ENCODE measurements around the gene TMEM126A.
"Not testable (repeated sequence)": the region's sequence is repeated elsewhere in the genome, so short reads cannot be mapped to it uniquely, and the experiment has no call there.

TMEM126A gene

DNA sequence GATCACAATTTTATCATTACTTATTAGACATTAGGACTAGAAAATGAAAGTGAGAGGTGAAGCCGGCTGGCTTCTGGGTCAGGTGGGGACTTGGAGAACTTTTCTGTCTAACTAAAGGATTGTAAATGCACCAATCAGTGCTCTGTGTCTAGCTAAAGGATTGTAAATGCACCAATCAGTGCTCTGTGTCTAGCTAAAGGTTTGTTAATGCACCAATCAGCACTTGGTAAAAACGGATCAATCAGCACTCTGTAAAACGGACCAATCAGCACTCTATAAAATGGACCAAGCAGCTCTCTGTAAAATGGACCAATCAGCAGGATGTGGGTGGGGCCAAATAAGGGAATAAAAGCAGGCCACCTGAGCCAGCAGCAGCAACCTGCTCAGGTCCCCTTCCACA lies 41.5 kb upstream of the TMEM126A start:
- H2AK5ac ChIP-seq (ENCODE audit: low read length, severe bottlenecking); H3K9ac ChIP-seq (ENCODE audit: low read length); H3K36me3 ChIP-seq (ENCODE audit: control insufficient read depth in 1 of 2, insufficient read depth in 2 of 2, low read depth in 1 of 2, low read length in 2 of 2); H3K14ac ChIP-seq (ENCODE audit: low read length in 2 of 2); H3K18ac ChIP-seq (ENCODE audit: low read depth in 1 of 2, low read length in 2 of 2); H4K91ac ChIP-seq (ENCODE audit: low read length); H3K4ac ChIP-seq (ENCODE audit: low read depth in 1 of 2, low read length in 2 of 2); H3K27ac ChIP-seq (ENCODE audit: low read length, poor library complexity, severe bottlenecking); H2BK15ac ChIP-seq (ENCODE audit: low read depth, poor library complexity, severe bottlenecking); H2BK12ac ChIP-seq (ENCODE audit: low read length in 2 of 2); H3K4me2 ChIP-seq (ENCODE audit: low read length, poor library complexity, severe bottlenecking); H3K79me1 ChIP-seq (replicated peaks; ENCODE audit: low read length, poor library complexity, severe bottlenecking); H3K4me1 ChIP-seq (ENCODE audit: control insufficient read depth, insufficient read depth, low read depth, low read length); H3K4me3 ChIP-seq (ENCODE audit: insufficient read depth in 1 of 2, low read depth in 1 of 2, low read length in 2 of 2); H2AFZ ChIP-seq (ENCODE audit: low read depth, low read length); H3K27me3 ChIP-seq (ENCODE audit: control insufficient read depth in 1 of 2, insufficient read depth in 1 of 2, low read length in 2 of 2); H3K9me3 ChIP-seq (ENCODE audit: control insufficient read depth, low read length); H2BK5ac ChIP-seq (ENCODE audit: low read depth, low read length, poor library complexity, severe bottlenecking); H2BK120ac ChIP-seq (ENCODE audit: low read depth, low read length); H4K8ac ChIP-seq (ENCODE audit: low read length); H3K23ac ChIP-seq (ENCODE audit: low read length in 2 of 2); DNase-seq: not testable (repeated sequence)
- 100% methylated on average over 3 of the region's 3 CpGs for WGBS

DNA sequence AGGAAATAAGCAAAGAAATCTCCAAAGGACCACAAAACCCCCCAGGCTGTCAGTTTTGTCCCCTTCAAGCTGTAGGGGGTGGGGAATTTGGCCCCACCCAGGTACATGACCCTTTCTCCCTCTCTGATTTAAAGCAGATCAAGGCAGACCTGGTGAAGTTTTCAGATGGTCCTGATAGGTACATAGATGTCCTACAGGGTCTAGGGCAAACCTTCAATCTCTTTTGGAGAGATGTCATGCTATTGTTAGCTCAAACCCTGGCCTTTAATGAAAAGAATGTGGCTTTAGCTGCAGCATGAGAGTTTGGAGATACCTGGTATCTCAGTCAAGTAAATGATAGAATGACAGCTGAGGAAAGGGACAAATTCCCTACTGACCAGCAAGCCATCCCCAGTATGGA lies 39.1 kb upstream of the TMEM126A start:
- not testable (repeated sequence) for H3K36me3 ChIP-seq (ENCODE audit: control insufficient read depth in 1 of 2, insufficient read depth in 2 of 2, low read depth in 1 of 2, low read length in 2 of 2)

DNA sequence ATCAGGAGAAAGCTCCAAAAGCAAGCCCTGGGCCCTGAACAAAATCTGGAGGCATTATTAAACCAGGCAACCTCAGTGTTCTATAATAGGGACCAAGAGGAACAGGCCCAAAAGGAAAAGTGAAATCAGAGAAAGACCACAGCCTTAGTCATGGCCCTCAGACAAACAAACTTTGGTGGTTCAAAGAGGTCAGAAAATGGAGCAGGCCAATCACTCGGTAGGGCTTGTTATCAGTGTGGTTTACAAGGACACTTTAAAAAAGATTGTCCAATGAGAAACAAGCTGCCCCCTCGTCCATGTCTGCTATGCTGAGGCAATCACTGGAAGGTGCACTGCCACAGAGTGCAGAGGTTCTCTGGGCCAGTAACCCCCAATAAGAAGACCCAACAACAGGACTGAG lies 38.5 kb upstream of the TMEM126A start:
- H3K14ac ChIP-seq (ENCODE audit: low read length in 2 of 2); H2AFZ ChIP-seq (ENCODE audit: low read depth, low read length); H2BK5ac ChIP-seq (ENCODE audit: low read depth, low read length, poor library complexity, severe bottlenecking); H3K4ac ChIP-seq (ENCODE audit: low read depth in 1 of 2, low read length in 2 of 2); H3K23ac ChIP-seq (ENCODE audit: low read length in 2 of 2); H3K9ac ChIP-seq (ENCODE audit: low read length); H2BK12ac ChIP-seq (ENCODE audit: low read length in 2 of 2); H2AK5ac ChIP-seq (ENCODE audit: low read length, severe bottlenecking); H3K18ac ChIP-seq (ENCODE audit: low read depth in 1 of 2, low read length in 2 of 2); H4K91ac ChIP-seq (ENCODE audit: low read length); H3K4me1 ChIP-seq (ENCODE audit: control insufficient read depth, insufficient read depth, low read depth, low read length); H3K27me3 ChIP-seq (ENCODE audit: control insufficient read depth in 1 of 2, insufficient read depth in 1 of 2, low read length in 2 of 2); H3K79me1 ChIP-seq (replicated peaks; ENCODE audit: low read length, poor library complexity, severe bottlenecking); H2BK120ac ChIP-seq (ENCODE audit: low read depth, low read length); H3K36me3 ChIP-seq (ENCODE audit: control insufficient read depth in 1 of 2, insufficient read depth in 2 of 2, low read depth in 1 of 2, low read length in 2 of 2); H3K4me3 ChIP-seq (ENCODE audit: insufficient read depth in 1 of 2, low read depth in 1 of 2, low read length in 2 of 2); H3K4me2 ChIP-seq (ENCODE audit: low read length, poor library complexity, severe bottlenecking); DNase-seq; H3K9me3 ChIP-seq (ENCODE audit: control insufficient read depth, low read length); H2BK15ac ChIP-seq (ENCODE audit: low read depth, poor library complexity, severe bottlenecking); H4K8ac ChIP-seq (ENCODE audit: low read length); H3K27ac ChIP-seq (ENCODE audit: low read length, poor library complexity, severe bottlenecking): not testable (repeated sequence)
- 72% methylated on average over 2 of the region's 2 CpGs for WGBS

More for the DNA sequence above, 39.1 kb upstream of the TMEM126A start:
- H3K14ac ChIP-seq (ENCODE audit: low read length in 2 of 2); H3K79me1 ChIP-seq (replicated peaks; ENCODE audit: low read length, poor library complexity, severe bottlenecking); H3K4me2 ChIP-seq (ENCODE audit: low read length, poor library complexity, severe bottlenecking); H4K91ac ChIP-seq (ENCODE audit: low read length); H3K27me3 ChIP-seq (ENCODE audit: control insufficient read depth in 1 of 2, insufficient read depth in 1 of 2, low read length in 2 of 2); H3K23ac ChIP-seq (ENCODE audit: low read length in 2 of 2); H2AK5ac ChIP-seq (ENCODE audit: low read length, severe bottlenecking); H3K9me3 ChIP-seq (ENCODE audit: control insufficient read depth, low read length); H3K4me1 ChIP-seq (ENCODE audit: control insufficient read depth, insufficient read depth, low read depth, low read length); H3K4ac ChIP-seq (ENCODE audit: low read depth in 1 of 2, low read length in 2 of 2); H2BK5ac ChIP-seq (ENCODE audit: low read depth, low read length, poor library complexity, severe bottlenecking); H3K18ac ChIP-seq (ENCODE audit: low read depth in 1 of 2, low read length in 2 of 2); H2AFZ ChIP-seq (ENCODE audit: low read depth, low read length); H3K27ac ChIP-seq (ENCODE audit: low read length, poor library complexity, severe bottlenecking); H4K8ac ChIP-seq (ENCODE audit: low read length); H2BK12ac ChIP-seq (ENCODE audit: low read length in 2 of 2); H2BK15ac ChIP-seq (ENCODE audit: low read depth, poor library complexity, severe bottlenecking); H3K9ac ChIP-seq (ENCODE audit: low read length); H3K4me3 ChIP-seq (ENCODE audit: insufficient read depth in 1 of 2, low read depth in 1 of 2, low read length in 2 of 2); DNase-seq; H2BK120ac ChIP-seq (ENCODE audit: low read depth, low read length): not testable (repeated sequence)

DNA sequence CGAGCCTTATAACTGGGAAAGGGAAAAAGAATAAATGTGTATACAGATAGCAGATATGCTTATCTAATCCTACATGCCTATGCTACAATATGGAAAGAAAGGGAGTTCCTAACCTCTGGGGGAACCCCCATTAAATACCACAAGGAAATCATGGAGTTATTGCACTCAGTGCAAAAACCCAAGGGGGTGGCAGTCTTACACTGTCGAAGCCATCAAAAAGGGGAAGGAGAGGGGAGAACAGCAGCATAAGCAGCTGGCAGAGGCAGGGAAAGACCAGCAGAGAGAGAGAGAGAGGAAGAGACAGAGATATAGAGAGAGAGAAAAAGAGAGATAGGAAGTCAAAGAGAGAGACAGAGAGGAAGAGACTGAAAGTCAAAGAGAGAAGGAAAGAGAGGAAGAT lies 36.1 kb upstream of the TMEM126A start:
- not testable (repeated sequence) for DNase-seq; H2BK120ac ChIP-seq (ENCODE audit: low read depth, low read length); H2AK5ac ChIP-seq (ENCODE audit: low read length, severe bottlenecking); H3K9ac ChIP-seq (ENCODE audit: low read length); H2BK12ac ChIP-seq (ENCODE audit: low read length in 2 of 2); H2BK5ac ChIP-seq (ENCODE audit: low read depth, low read length, poor library complexity, severe bottlenecking); H3K18ac ChIP-seq (ENCODE audit: low read depth in 1 of 2, low read length in 2 of 2); H3K27ac ChIP-seq (ENCODE audit: low read length, poor library complexity, severe bottlenecking); H3K9me3 ChIP-seq (ENCODE audit: control insufficient read depth, low read length); H3K4me2 ChIP-seq (ENCODE audit: low read length, poor library complexity, severe bottlenecking); H3K14ac ChIP-seq (ENCODE audit: low read length in 2 of 2); H3K36me3 ChIP-seq (ENCODE audit: control insufficient read depth in 1 of 2, insufficient read depth in 2 of 2, low read depth in 1 of 2, low read length in 2 of 2); H3K4me1 ChIP-seq (ENCODE audit: control insufficient read depth, insufficient read depth, low read depth, low read length); H3K23ac ChIP-seq (ENCODE audit: low read length in 2 of 2); H2BK15ac ChIP-seq (ENCODE audit: low read depth, poor library complexity, severe bottlenecking); H3K79me1 ChIP-seq (replicated peaks; ENCODE audit: low read length, poor library complexity, severe bottlenecking); H3K4me3 ChIP-seq (ENCODE audit: insufficient read depth in 1 of 2, low read depth in 1 of 2, low read length in 2 of 2); H4K91ac ChIP-seq (ENCODE audit: low read length); H2AFZ ChIP-seq (ENCODE audit: low read depth, low read length); H3K27me3 ChIP-seq (ENCODE audit: control insufficient read depth in 1 of 2, insufficient read depth in 1 of 2, low read length in 2 of 2); H4K8ac ChIP-seq (ENCODE audit: low read length); H3K4ac ChIP-seq (ENCODE audit: low read depth in 1 of 2, low read length in 2 of 2)
- 96% methylated on average over 1 of the region's 2 CpGs for WGBS

All from mesenchymal stem cell (in vitro differentiated cells and primary cell).